D341Med (cell line): ENCODE results near the gene WIPF3.

Source experiments
- DNase-seq: peaks from one replicate; pipeline ENCODE4 v3.0.0; 2012; ENCODE audit warnings: low spot score

The WIPF3 gene

GRCh38 chr7:29915481-29916215 is 109.3 kb downstream of the WIPF3 start:
- no peak for DNase-seq

GRCh38 chr7:29917641-29918040 is 111.3 kb downstream of the WIPF3 start:
- DNase-seq: no peak

- no peak for DNase-seq
Observed at GRCh38 chr7:29918850-29919249, 112.5 kb downstream of the WIPF3 start.

GRCh38 chr7:29919790-29920189 is 113.5 kb downstream of the WIPF3 start:
- DNase-seq: no peak

GRCh38 chr7:29920491-29920890 is 114.2 kb downstream of the WIPF3 start:
- no peak for DNase-seq

GRCh38 chr7:29921404-29922010 is 115.2 kb downstream of the WIPF3 start:
- peak; percentile 79 for DNase-seq

GRCh38 chr7:29922921-29923700 is 116.8 kb downstream of the WIPF3 start:
- DNase-seq: no peak

GRCh38 chr7:29924006-29924405 is 117.7 kb downstream of the WIPF3 start:
- no peak for DNase-seq

- DNase-seq: no peak
Observed at GRCh38 chr7:29924684-29925083, 118.4 kb downstream of the WIPF3 start.

- no peak for DNase-seq
Observed at GRCh38 chr7:29926216-29926615, 119.9 kb downstream of the WIPF3 start.

- no peak for DNase-seq
Observed at GRCh38 chr7:29926741-29927140, 120.4 kb downstream of the WIPF3 start.

- DNase-seq: no peak
Observed at GRCh38 chr7:29929018-29929807, 122.9 kb downstream of the WIPF3 start.

- no peak for DNase-seq
Observed at GRCh38 chr7:29935111-29935510, 128.8 kb downstream of the WIPF3 start.

GRCh38 chr7:29937132-29937531 is 130.8 kb downstream of the WIPF3 start:
- no peak for DNase-seq

GRCh38 chr7:29940199-29940598 is 133.9 kb downstream of the WIPF3 start:
- DNase-seq: no peak

GRCh38 chr7:29945259-29945809 is 139.0 kb downstream of the WIPF3 start:
- no peak for DNase-seq

- peak; percentile 52 for DNase-seq
Observed at GRCh38 chr7:29946428-29947186, 140.3 kb downstream of the WIPF3 start.

- no peak for DNase-seq
Observed at GRCh38 chr7:29948587-29948986, 142.3 kb downstream of the WIPF3 start.

- DNase-seq: no peak
Observed at GRCh38 chr7:29950480-29950879, 144.2 kb downstream of the WIPF3 start.

- no peak for DNase-seq
Observed at GRCh38 chr7:29951206-29951605, 144.9 kb downstream of the WIPF3 start.

- no peak for DNase-seq
Observed at GRCh38 chr7:29953726-29954347, 147.5 kb downstream of the WIPF3 start.
